ENCODE data around the gene CHST15. TPM values are rescaled to one million over a fixed set of nuclear protein-coding genes. Genes with fewer than 3 reads are reported as not detected.

The CHST15 gene
- total RNA-seq, 6 donors from 2014 or later, result 16.1 to 54.5 (median 27.3) TPM

GRCh38 chr10:124044143-124044862 lies 49.1 kb downstream of the CHST15 start:
- Histone ChIP-seq H3K36me3 (peaks cover 0 to 25% (median 11%) of the 10 kb centered on the region in 4 donors), H3K4me1 (peaks cover 2 to 16% (median 5%) of the 10 kb centered on the region in 4 donors), H3K9me3 (no peaks in the 10 kb centered on the region), H3K4me3 (no peak overlapping the region), H3K27ac (no peak overlapping the region), H3K27me3 (no peaks in the 10 kb centered on the region)
- DNase-seq, result peak in 1 of 2 donors; percentile 56
- 93 to 97% methylated on average over 36 to 37 of the region's 40 CpGs for WGBS, 2 donors
- ATAC-seq (ENCODE audit: low FRiP score in 2 of 2), result peak in 1 of 2 donors; percentile 8
- TF ChIP-seq POLR2A (IDR thresholded peaks at IDR 0.05), result no peak
- no peak for TF ChIP-seq EP300 (IDR thresholded peaks at IDR 0.05)
- TF ChIP-seq, protein P1, sequence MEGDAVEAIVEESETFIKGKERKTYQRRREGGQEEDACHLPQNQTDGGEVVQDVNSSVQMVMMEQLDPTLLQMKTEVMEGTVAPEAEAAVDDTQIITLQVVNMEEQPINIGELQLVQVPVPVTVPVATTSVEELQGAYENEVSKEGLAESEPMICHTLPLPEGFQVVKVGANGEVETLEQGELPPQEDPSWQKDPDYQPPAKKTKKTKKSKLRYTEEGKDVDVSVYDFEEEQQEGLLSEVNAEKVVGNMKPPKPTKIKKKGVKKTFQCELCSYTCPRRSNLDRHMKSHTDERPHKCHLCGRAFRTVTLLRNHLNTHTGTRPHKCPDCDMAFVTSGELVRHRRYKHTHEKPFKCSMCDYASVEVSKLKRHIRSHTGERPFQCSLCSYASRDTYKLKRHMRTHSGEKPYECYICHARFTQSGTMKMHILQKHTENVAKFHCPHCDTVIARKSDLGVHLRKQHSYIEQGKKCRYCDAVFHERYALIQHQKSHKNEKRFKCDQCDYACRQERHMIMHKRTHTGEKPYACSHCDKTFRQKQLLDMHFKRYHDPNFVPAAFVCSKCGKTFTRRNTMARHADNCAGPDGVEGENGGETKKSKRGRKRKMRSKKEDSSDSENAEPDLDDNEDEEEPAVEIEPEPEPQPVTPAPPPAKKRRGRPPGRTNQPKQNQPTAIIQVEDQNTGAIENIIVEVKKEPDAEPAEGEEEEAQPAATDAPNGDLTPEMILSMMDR (IDR thresholded peaks at IDR 0.05), result no peak
- no peak for TF ChIP-seq POLR2AphosphoS5 (IDR thresholded peaks at IDR 0.05)

- TF ChIP-seq POLR2AphosphoS5 (IDR thresholded peaks at IDR 0.05) (no peak), POLR2A (IDR thresholded peaks at IDR 0.05) (no peak), EP300 (IDR thresholded peaks at IDR 0.05) (no peak)
- TF ChIP-seq, protein P1 (IDR thresholded peaks at IDR 0.05), result no peak
- H3K27me3 ChIP-seq, result no peaks in the 10 kb centered on the region
- peak in 1 of 2 donors; percentile 30 for ATAC-seq (ENCODE audit: low FRiP score in 2 of 2)
- no peak overlapping the region for H3K27ac ChIP-seq
- peaks cover 0 to 25% (median 12%) of the 10 kb centered on the region in 4 donors for H3K36me3 ChIP-seq
- no peak for DNase-seq
- H3K4me3 ChIP-seq, result no peak overlapping the region
- H3K4me1 ChIP-seq, result peaks cover 4 to 24% (median 11%) of the 10 kb centered on the region in 4 donors
- 67 to 73% methylated on average over 12 of the region's 12 CpGs for WGBS, 2 donors
- no peaks in the 10 kb centered on the region for H3K9me3 ChIP-seq
These were observed 49.9 kb downstream of the CHST15 start for GRCh38 chr10:124043310-124044142.

DNA sequence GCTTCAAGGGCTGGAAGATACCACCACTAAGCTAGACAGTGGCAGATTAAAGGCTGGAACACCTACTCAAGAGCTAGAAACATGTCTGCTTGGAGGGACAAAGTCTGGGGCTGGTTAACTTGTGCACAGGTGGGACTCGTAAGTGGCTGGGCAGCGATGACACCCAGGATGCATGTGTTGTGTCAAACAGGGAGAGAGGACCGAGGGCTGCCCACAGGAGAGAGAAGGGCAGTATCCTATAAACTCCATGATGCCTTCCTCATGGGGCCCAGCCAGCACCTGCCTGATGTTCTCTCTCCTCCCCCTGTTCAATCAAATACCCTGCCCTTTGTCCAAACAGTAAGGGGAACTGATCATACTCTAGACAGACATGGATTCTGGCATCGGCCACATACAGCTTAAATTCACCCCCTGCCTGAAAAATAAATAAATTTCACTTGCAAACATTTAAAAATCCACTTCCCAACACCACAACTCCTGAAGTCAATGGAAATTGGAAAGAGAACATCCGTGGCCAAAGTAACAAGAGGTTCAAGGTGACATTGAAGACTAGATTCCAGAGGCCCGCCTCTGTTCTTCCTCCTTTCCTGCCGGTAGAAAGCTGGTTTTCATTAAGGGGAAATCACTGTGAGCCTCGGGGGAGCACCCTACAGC lies 50.6 kb downstream of the CHST15 start:
- ATAC-seq (ENCODE audit: low FRiP score in 2 of 2) (no peak), DNase-seq (no peak)
- Histone ChIP-seq H3K9me3 (no peaks in the 10 kb centered on the region), H3K4me3 (no peak overlapping the region), H3K4me1 (peaks cover 4 to 26% (median 15%) of the 10 kb centered on the region in 4 donors), H3K36me3 (peaks cover 0 to 27% (median 13%) of the 10 kb centered on the region in 4 donors), H3K27me3 (no peaks in the 10 kb centered on the region), H3K27ac (no peak overlapping the region)
- TF ChIP-seq, protein P1 (IDR thresholded peaks at IDR 0.05), result no peak
- TF ChIP-seq POLR2AphosphoS5 (IDR thresholded peaks at IDR 0.05) (no peak), POLR2A (IDR thresholded peaks at IDR 0.05) (no peak), EP300 (IDR thresholded peaks at IDR 0.05) (no peak)
- 68 to 76% methylated on average over 7 to 8 of the region's 8 CpGs for WGBS, 2 donors

DNA sequence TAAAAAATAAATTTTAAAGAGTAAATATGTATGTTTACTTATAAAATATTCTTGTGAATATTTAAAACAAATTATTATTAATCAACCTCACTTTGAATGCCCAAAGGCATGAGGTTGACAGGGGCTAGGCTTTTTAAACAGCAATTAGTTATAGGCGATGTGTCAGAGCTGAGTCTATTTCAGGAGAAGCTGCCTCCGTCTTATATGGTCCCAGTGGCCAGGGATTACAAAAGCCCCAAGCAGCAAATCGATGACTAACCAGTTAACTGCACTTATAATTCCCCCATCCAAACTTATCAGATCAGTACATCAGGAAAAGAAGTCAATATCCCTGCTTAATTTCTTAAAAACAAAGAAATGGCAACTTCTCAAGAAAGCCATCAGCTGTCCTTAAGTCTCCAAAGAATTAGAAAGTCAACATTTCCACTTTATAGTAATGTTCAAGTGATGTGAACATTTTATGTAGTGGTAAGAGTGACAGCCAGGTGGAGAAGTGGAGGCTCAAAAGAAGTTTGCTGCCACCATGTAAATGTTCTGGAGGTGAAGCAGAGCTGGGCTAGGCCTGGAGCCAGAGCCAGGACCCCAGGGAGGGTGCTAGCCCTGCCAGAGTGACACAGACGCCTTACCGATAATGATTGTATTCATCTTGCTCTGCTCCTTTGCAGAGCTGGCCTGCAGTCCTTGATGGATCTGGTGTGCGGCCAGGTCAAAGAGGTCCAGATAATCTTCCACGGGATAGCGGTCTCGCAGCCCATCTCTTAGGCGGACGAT lies 51.5 kb downstream of the CHST15 start:
- no peaks in the 10 kb centered on the region for H3K27me3 ChIP-seq
- peaks cover 0 to 35% (median 17%) of the 10 kb centered on the region in 4 donors for H3K36me3 ChIP-seq
- H3K9me3 ChIP-seq, result no peaks in the 10 kb centered on the region
- no peak overlapping the region for H3K4me3 ChIP-seq
- TF ChIP-seq EP300 (IDR thresholded peaks at IDR 0.05), result no peak
- TF ChIP-seq POLR2A (IDR thresholded peaks at IDR 0.05), result no peak
- TF ChIP-seq POLR2AphosphoS5 (IDR thresholded peaks at IDR 0.05), result no peak
- TF ChIP-seq, protein P1 (IDR thresholded peaks at IDR 0.05), result no peak
- no peak for ATAC-seq (ENCODE audit: low FRiP score in 2 of 2)
- 90 to 92% methylated on average over 10 to 11 of the region's 11 CpGs for WGBS, 2 donors
- H3K27ac ChIP-seq, result no peak overlapping the region
- peaks cover 4 to 32% (median 18%) of the 10 kb centered on the region in 4 donors for H3K4me1 ChIP-seq
- DNase-seq, result no peak
